PC-9 (cell line): ENCODE measurements around the gene EMILIN3. TPM values are rescaled to one million over a fixed set of nuclear protein-coding genes. Genes with fewer than 3 reads are reported as not detected.

Experiments used
- BruUV-seq: library from RNA; stranded (reverse); fragments of 400-500 nt; replicated peaks from 2 replicates; lab custom pipeline; 2021; lab: Mats Ljungman, UMichigan
- CTCF ChIA-PET: fragments of 300-600 bp; sonication (Branson Sonifier 250); formaldehyde crosslinking; loops from one replicate; lab custom pipeline; 2022; ENCODE audit warnings: antibody characterized with exemption; lab: Charles Lee
- POLR2A ChIA-PET: fragments of 300-600 bp; sonication (Branson Sonifier 250); formaldehyde crosslinking; loops from one replicate; lab custom pipeline; 2022; ENCODE audit warnings: antibody characterized with exemption; ENCODE audit not compliant: unreplicated experiment; lab: Charles Lee
- DNase-seq, 2 experiments: peaks; one replicate each; pipeline versions ENCODE4 v3.0.0 to v3.0.0-alpha.2; 2015 to 2022; ENCODE audit warnings: mixed read lengths in 1 of 2
- H2AFZ ChIP-seq: fragments of 200-600 bp; sonication (generic); 2 replicates; pipeline ENCODE4 v1.8.1; 2017; ENCODE audit warnings: antibody characterized with exemption
- H3F3A ChIP-seq: fragments of 200-600 bp; sonication (generic); 2 replicates; pipeline ENCODE4 v1.8.1; 2017; ENCODE audit warnings: antibody characterized with exemption, mild to moderate bottlenecking, low read depth; ENCODE audit not compliant: insufficient read depth
- H3K27ac ChIP-seq: fragments of 200-600 bp; sonication (generic); 2 replicates; pipeline ENCODE4 v1.6.1; 2016; ENCODE audit warnings: mixed run types
- H3K27me3 ChIP-seq: fragments of 200-600 bp; sonication (generic); 2 replicates; pipeline ENCODE4 v1.6.1; 2016; ENCODE audit warnings: low read depth, mixed run types; ENCODE audit not compliant: insufficient read depth
- H3K36me3 ChIP-seq: fragments of 200-600 bp; sonication (generic); 2 replicates; pipeline ENCODE4 v1.6.1; 2016; ENCODE audit warnings: low read depth, mixed run types
- H3K4me1 ChIP-seq: fragments of 200-600 bp; sonication (generic); replicated peaks from 2 replicates; pipeline ENCODE4 v1.6.1; 2016; ENCODE audit warnings: mixed run types; ENCODE audit not compliant: insufficient read depth
- H3K4me2 ChIP-seq: fragments of 200-600 bp; sonication (generic); 2 replicates; pipeline ENCODE4 v1.6.1; 2017; ENCODE audit warnings: mixed run types
- H3K4me3 ChIP-seq: fragments of 200-600 bp; sonication (generic); 2 replicates; pipeline ENCODE4 v1.6.1; 2016; ENCODE audit warnings: mixed run types
- H3K79me2 ChIP-seq: fragments of 200-600 bp; sonication (generic); 2 replicates; pipeline ENCODE4 v1.6.1; 2017; ENCODE audit warnings: low read depth, mixed run types
- H3K9me2 ChIP-seq: fragments of 200-600 bp; sonication (generic); 2 replicates; pipeline ENCODE4 v1.8.1; 2017; ENCODE audit warnings: mild to moderate bottlenecking; ENCODE audit not compliant: insufficient read depth
- H3K9me3 ChIP-seq: fragments of 200-600 bp; sonication (generic); 2 replicates; pipeline ENCODE4 v1.8.1; 2016; ENCODE audit warnings: low read depth; ENCODE audit not compliant: insufficient read depth
- H4K20me1 ChIP-seq: fragments of 200-600 bp; sonication (generic); 2 replicates; pipeline ENCODE4 v1.8.1; 2017; ENCODE audit not compliant: insufficient read depth
- CTCF ChIP-seq: fragments of 200-600 bp; sonication (generic); conservative IDR thresholded peaks from 2 replicates; pipeline ENCODE4 v1.6.1; 2017; ENCODE audit warnings: mixed run types, antibody characterized with exemption, mild to moderate bottlenecking, moderate library complexity
- EZH2 ChIP-seq: fragments of 200-600 bp; sonication (generic); IDR thresholded peaks from 2 replicates; pipeline ENCODE4 v1.8.0; 2017; ENCODE audit warnings: antibody characterized with exemption, low read depth
- intact Hi-C: fragments of 100-400 bp; cut with micrococcal nuclease; formaldehyde crosslinking; loops from one replicate; pipeline ENCODE4 v1.10.0; 2022; ENCODE audit not compliant: unreplicated experiment
- total RNA-seq: library from RNA; stranded (reverse); gene quantifications from 2 replicates; pipeline ENCODE4 v1.2.3, GENCODE V29; 2021

The EMILIN3 gene
- total RNA-seq, 1 experiment from 2014 or later = not detected

GRCh38 chr20:41398408-41398807, 31.8 kb upstream of the EMILIN3 start:
- no peak for DNase-seq
- intact Hi-C loops = no loop called here
- H3K36me3 ChIP-seq = peaks cover 1% of the 10 kb centered on the region
- H2AFZ ChIP-seq = no peak overlapping the region
- no peak overlapping the region for H3K4me3 ChIP-seq
- no peak overlapping the region for H3K27ac ChIP-seq
- 0 out of 2 replicates have a peak, but pooled peaks cover 4% of the 10 kb centered on the region for H3K9me3 ChIP-seq
- no peaks in the 10 kb centered on the region for H3F3A ChIP-seq
- H3K4me1 ChIP-seq = peaks cover 3% of the 10 kb centered on the region
- no peaks in the 10 kb centered on the region for H4K20me1 ChIP-seq
- POLR2A ChIA-PET = no interaction called here
- no peaks in the 10 kb centered on the region for H3K27me3 ChIP-seq
- no peak for TF ChIP-seq CTCF
- no peak for TF ChIP-seq EZH2
- H3K4me2 ChIP-seq = no peak overlapping the region
- H3K9me2 ChIP-seq = no peaks in the 10 kb centered on the region
- BruUV-seq = no TSS peak
- H3K79me2 ChIP-seq = no peaks in the 10 kb centered on the region
- CTCF ChIA-PET = interaction anchor here (0.5 to 0.6 kb wide), 2 partner anchors 48 to 262 kb away, joined by 3 read pairs; no protein-coding TSS in a partner anchor

- H3K4me1 ChIP-seq = peaks cover 24% of the 10 kb centered on the region
- no peaks in the 10 kb centered on the region for H3K79me2 ChIP-seq
- POLR2A ChIA-PET = no interaction called here
- no peaks in the 10 kb centered on the region for H3K9me2 ChIP-seq
- intact Hi-C loops = no loop called here
- peaks cover 20% of the 10 kb centered on the region for H3F3A ChIP-seq
- CTCF ChIA-PET = no interaction called here
- no peak overlapping the region for H2AFZ ChIP-seq
- BruUV-seq = no TSS peak
- H3K27me3 ChIP-seq = no peaks in the 10 kb centered on the region
- DNase-seq = peak in 1 of 2 experiments; percentile 30
- no peak for TF ChIP-seq CTCF
- TF ChIP-seq EZH2 = no peak
- H3K36me3 ChIP-seq = no peaks in the 10 kb centered on the region
- H3K27ac ChIP-seq = no peak overlapping the region
- H3K4me3 ChIP-seq = no peak overlapping the region
- H4K20me1 ChIP-seq = no peaks in the 10 kb centered on the region
- H3K4me2 ChIP-seq = peak overlapping the region; percentile 10; the same call in 1 of the 2 replicates
- H3K9me3 ChIP-seq = no peaks in the 10 kb centered on the region
Measured at GRCh38 chr20:41395667-41396664, 29.3 kb upstream of the EMILIN3 start.

- H3F3A ChIP-seq = peaks cover 26% of the 10 kb centered on the region
- intact Hi-C loops = no loop called here
- H3K27me3 ChIP-seq = no peaks in the 10 kb centered on the region
- CTCF ChIA-PET = no interaction called here
- H3K4me2 ChIP-seq = no peak overlapping the region
- BruUV-seq = no TSS peak
- no peak overlapping the region for H2AFZ ChIP-seq
- H3K79me2 ChIP-seq = no peaks in the 10 kb centered on the region
- H3K36me3 ChIP-seq = no peaks in the 10 kb centered on the region
- H3K27ac ChIP-seq = no peak overlapping the region
- H3K4me1 ChIP-seq = peaks cover 28% of the 10 kb centered on the region
- no peak overlapping the region for H3K4me3 ChIP-seq
- H3K9me2 ChIP-seq = no peaks in the 10 kb centered on the region
- H3K9me3 ChIP-seq = no peaks in the 10 kb centered on the region
- no peaks in the 10 kb centered on the region for H4K20me1 ChIP-seq
- DNase-seq = no peak
- TF ChIP-seq EZH2 (no peak), CTCF (no peak)
- POLR2A ChIA-PET = no interaction called here
Measured at GRCh38 chr20:41394931-41395666, 28.5 kb upstream of the EMILIN3 start.
